Activated T-cell treated with anti-CD3 and anti-CD28 coated beads, Interleukin-2, amount 50 U/mL, for 24 hours (primary cell): ENCODE results near the gene AGAP3.

ENCODE experiments used
- DNase-seq: peaks from one replicate; pipeline ENCODE4 v3.0.0-alpha.2; 2020
- H3K27ac Mint-ChIP-seq: 2 replicates; pipeline ENCODE4 v1.8.0; 2020; ENCODE audit warnings: mild to moderate bottlenecking, mixed read lengths
- H3K27me3 Mint-ChIP-seq: 2 replicates; pipeline ENCODE4 v1.8.0; 2020; ENCODE audit warnings: mixed read lengths
- H3K36me3 Mint-ChIP-seq: 2 replicates; pipeline ENCODE4 v1.8.0; 2020; ENCODE audit warnings: low read depth, mixed read lengths
- H3K4me1 Mint-ChIP-seq: 2 replicates; pipeline ENCODE4 v1.8.0; 2020; ENCODE audit warnings: low read depth, mixed read lengths
- H3K4me3 Mint-ChIP-seq: 2 replicates; pipeline ENCODE4 v1.8.0; 2020; ENCODE audit warnings: mild to moderate bottlenecking, moderate library complexity, mixed read lengths
- H3K9me3 Mint-ChIP-seq: 2 replicates; pipeline ENCODE4 v1.8.0; 2020; ENCODE audit warnings: mixed read lengths

The AGAP3 gene

DNA sequence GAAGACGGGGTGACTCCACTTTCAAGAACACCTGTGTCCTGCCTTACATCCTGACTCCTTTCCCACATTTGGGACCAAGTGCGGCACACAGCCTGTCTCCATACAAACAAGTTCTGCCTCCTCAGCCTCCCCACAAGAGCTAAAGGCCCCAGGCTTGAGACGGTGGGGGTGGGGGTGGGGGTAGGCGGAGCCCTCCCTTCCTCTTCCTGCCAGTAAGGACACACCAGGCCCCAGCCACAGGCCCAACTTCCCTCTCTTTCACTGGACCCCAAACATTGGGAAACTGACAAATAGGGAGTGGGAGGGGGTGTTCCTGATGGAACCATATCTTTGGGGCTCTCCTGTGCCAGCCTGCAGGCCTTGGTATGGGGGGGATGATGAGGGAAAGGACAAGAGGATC is 33.2 kb upstream of the AGAP3 start:
- no peak overlapping the region for H3K27ac Mint-ChIP-seq
- DNase-seq = no peak
- H3K36me3 Mint-ChIP-seq = peaks cover 10% of the 10 kb centered on the region
- no peaks in the 10 kb centered on the region for H3K27me3 Mint-ChIP-seq
- peaks cover 18% of the 10 kb centered on the region for H3K4me1 Mint-ChIP-seq
- no peaks in the 10 kb centered on the region for H3K9me3 Mint-ChIP-seq
- H3K4me3 Mint-ChIP-seq = no peak overlapping the region

DNA sequence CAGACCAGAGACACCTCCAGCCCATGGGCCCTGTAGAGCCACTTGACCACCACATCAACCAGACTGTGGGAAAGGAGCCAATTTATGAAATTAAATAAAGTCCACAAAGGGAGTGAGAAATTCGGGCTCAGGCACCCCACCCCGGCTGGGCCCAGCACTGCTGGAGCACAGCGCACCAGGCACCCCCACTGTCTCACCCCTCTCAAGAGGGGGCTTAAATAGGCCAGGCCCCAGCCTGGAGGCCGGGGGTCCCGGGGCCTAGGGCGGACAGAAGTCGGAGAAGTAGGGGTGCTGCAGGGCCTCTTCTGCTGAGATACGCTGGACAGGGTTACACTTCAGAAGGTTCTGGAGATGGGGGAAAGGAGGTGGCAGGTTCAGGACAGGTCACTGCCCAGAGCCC is 32.5 kb upstream of the AGAP3 start:
- H3K27me3 Mint-ChIP-seq = no peaks in the 10 kb centered on the region
- H3K4me1 Mint-ChIP-seq = peaks cover 23% of the 10 kb centered on the region
- H3K4me3 Mint-ChIP-seq = no peak overlapping the region
- DNase-seq = no peak
- H3K27ac Mint-ChIP-seq = no peak overlapping the region
- H3K36me3 Mint-ChIP-seq = peaks cover 12% of the 10 kb centered on the region
- no peaks in the 10 kb centered on the region for H3K9me3 Mint-ChIP-seq

DNA sequence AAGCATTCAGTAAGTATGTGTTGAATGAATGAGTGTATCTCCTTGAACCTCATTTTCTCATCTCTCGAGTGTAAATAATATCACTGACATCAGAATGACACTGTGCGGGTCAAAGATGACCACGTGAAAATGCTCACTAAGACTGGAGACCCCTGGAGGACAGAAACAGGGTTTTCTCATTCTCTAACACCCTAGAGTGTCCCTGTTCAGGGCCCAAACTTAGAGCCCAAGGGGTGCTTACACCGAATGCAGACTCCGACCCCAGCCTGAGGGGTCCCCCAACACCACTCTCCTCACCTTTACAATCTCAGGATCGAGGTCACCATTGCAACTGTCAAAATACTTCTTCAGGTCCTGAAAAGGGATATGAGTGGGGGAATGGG is 30.0 kb upstream of the AGAP3 start:
- Mint-ChIP-seq H3K27me3 (no peaks in the 10 kb centered on the region), H3K27ac (no peak overlapping the region), H3K9me3 (no peaks in the 10 kb centered on the region), H3K4me1 (peaks cover 37% of the 10 kb centered on the region), H3K36me3 (peaks cover 18% of the 10 kb centered on the region), H3K4me3 (peak overlapping the region; percentile 94)
- no peak for DNase-seq

DNA sequence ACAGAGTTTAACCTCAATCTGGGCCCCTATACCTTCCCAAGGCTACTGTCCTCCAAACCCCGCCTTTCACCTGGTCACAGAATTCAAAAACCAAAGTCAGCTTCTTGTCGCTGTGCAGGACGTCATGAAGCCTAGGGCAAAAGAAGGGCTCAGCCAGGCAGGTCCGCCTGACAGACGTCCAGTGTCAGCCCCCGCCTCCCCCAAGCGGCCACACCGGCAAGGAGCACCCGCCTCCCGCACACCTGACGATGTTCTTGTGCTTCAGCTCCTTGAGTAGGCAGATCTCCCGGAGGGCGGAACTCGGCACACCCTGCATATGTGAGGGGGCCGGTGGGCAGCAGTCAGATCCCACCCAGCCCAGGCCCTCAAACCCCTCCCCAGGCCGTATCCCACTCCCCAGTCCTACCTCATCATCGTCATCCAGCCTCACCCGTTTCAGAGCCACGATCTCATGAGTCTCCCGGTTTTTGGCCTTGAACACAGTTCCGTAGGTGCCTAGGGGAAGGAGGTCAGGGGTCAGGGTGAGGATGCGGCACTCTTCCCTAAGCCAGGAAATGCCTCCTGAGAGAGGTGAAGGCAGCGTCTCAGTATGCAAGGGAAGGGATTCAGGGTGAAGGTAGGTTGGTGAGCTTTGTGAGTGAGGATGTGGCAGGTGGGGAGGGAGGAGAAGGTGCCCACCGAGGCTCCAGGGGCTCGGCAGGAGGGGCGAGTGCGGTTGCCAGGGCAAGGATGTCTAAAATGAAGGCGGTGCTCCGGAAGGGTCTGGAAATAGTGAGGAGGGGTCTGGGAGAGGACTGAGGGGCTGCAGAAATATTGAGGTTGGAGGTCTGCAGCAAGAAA is 29.4 kb upstream of the AGAP3 start:
- no peaks in the 10 kb centered on the region for H3K27me3 Mint-ChIP-seq
- H3K4me3 Mint-ChIP-seq = peak overlapping the region; percentile 94
- H3K27ac Mint-ChIP-seq = peak overlapping the region; percentile 79
- no peak for DNase-seq
- peaks cover 41% of the 10 kb centered on the region for H3K4me1 Mint-ChIP-seq
- no peaks in the 10 kb centered on the region for H3K9me3 Mint-ChIP-seq
- peaks cover 23% of the 10 kb centered on the region for H3K36me3 Mint-ChIP-seq

DNA sequence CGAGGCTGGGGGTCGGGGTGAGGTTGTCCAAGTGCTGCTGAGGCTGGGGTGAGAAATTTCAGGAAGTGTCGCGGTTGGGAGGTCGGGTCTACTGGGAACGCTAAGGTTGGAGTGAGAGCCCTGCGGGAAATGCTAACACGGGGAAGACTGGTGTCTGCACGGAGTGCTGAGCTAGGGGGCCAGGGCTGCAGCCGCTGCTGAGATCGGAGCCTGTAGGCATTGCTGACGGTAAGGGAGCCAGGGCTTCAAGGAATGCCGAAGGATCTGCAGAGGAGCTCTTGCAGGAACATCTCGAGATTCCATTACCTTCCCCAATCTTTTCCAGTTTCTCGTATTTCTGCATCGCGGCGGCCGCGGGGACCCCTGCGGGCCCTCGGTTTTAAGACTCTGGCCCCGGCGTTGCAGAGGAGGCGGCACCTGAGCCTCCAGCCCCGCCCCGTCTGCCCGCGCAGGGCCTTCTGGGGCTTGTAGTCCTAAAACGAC is 28.7 kb upstream of the AGAP3 start, which contains the start of gene CDK5:
Gene CDK5, minus strand, starts transcription at position 392 of the 483 bp plus-strand sequence. Its CDS starts 49 bp downstream, at position 343.
- no peak for DNase-seq
- H3K36me3 Mint-ChIP-seq = peaks cover 24% of the 10 kb centered on the region
- peak within 1 kb of the TSS; percentile 94 for H3K4me3 Mint-ChIP-seq
- H3K9me3 Mint-ChIP-seq = no peaks in the 10 kb centered on the region
- H3K27me3 Mint-ChIP-seq = no peaks in the 10 kb centered on the region
- peak within 1 kb of the TSS; percentile 96 for H3K27ac Mint-ChIP-seq
- peaks cover 40% of the 10 kb centered on the region for H3K4me1 Mint-ChIP-seq

DNA sequence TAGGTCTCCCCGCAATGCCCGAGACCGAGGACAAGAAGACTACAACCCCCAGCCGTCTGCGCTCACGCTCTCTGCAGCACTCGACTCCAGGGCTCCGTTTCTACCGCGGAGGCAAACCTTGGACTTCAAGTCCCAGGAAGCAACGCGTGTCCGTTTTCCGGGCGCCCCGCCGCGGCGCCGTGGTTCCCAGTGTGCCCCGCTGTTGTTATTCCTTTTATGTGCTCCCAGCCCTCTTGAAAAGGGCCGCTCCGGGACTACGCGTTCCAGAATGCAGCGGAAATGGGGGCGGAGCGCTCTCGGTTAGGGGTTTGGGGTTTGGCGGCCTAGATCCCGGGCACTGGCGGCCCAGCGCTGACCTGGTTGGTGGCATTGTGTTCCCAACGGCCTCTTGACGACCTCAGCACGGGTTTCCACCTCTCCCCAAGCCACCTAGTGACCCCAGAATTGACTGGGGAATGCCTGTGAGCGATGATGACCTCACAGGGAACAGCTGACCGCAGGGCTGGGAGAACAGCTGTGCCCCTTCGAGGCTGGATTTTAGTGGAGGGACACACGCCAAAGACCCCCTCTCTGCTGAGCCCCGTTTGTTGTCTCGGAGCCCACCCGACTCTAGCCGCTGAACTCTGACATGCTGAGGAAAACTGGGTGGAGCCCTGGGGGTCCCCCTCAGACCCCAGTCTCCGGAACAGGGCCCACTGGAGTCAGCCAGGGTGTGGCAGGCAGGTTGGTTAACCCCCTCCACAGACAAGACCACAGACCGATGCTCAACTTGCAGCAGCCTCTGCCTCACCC is 28.1 kb upstream of the AGAP3 start:
- H3K27me3 Mint-ChIP-seq = no peaks in the 10 kb centered on the region
- no peaks in the 10 kb centered on the region for H3K9me3 Mint-ChIP-seq
- H3K4me1 Mint-ChIP-seq = peaks cover 37% of the 10 kb centered on the region
- peak overlapping the region; percentile 96 for H3K27ac Mint-ChIP-seq
- H3K36me3 Mint-ChIP-seq = peaks cover 25% of the 10 kb centered on the region
- DNase-seq = peak; percentile 96
- H3K4me3 Mint-ChIP-seq = peak overlapping the region; percentile 94

DNA sequence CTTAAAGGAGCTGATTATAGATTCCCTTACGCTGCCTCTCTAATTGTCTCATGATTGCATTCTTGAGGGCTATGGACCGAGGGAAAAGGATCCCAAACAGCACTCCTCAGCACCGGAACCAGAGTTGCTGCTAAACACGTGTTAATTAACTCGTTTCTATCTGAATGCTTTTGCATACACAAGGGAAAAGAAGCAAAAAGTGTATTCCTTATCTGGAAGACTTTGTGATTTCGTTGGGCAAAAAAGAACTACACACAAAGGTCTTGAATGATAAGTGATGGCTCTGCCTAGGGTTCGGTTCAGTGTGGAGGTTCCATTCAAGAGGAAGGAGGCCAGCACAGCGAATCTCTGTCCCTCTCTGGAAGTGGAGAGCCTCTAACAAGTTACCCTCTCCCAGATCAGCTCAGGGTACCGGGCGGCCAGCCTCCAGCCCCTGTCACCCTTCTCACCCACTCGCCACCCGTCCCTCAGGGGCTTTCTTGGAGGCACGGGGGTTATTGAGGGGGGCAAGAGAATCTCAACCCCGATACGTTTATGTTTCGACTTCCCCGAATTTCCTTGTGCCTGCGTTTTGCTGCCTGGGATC is 27.4 kb upstream of the AGAP3 start:
- Mint-ChIP-seq H3K36me3 (peaks cover 31% of the 10 kb centered on the region), H3K4me1 (peaks cover 36% of the 10 kb centered on the region), H3K27me3 (no peaks in the 10 kb centered on the region), H3K9me3 (no peaks in the 10 kb centered on the region), H3K27ac (peak overlapping the region; percentile 96), H3K4me3 (peak overlapping the region; percentile 94)
- no peak for DNase-seq

DNA sequence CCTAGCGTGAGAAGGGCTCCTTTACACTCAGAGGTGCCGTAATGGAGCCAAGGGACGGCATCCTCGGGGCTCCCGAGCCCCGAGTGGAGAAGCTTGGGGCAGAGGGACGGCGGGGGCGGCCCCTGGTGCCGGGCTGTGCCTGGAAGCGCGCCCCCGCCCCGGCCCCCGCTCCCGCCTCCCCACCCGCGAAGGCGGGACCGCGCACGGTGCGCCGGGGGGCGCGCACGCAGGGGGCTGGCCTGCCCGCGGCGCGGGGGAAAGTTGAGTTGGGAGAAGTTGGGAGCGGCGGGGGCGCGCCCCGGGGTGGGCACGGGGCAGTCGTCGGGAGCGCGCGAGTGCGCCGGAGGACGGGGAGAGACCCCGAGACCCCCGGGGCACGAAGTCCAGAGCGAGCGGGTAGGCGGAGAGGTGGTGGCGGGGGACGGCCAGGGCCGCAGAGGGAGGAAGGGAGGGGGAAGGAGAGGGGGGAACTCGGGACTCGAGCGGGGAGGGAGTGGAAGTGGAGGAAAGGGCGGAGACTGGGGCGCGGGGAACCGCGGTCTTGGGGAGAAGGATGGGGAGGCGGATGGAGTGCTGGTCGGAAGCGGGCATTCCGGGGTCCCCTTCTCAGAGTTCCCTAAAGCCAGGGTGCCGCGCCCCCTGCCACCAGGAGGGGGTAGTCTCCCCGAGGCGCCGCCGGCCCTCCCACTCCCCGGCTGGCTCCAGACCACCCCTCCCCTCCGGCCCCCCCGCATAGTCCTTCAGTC is 26.7 kb upstream of the AGAP3 start, which contains the start of gene SLC4A2:
Gene SLC4A2, plus strand, starts transcription at position 223 of the 746 bp plus-strand sequence. CDS start 2,399 bp downstream, outside the sequence.
- DNase-seq = peak; percentile 87
- Mint-ChIP-seq H3K4me3 (peak within 1 kb of the TSS; percentile 94), H3K4me1 (peaks cover 36% of the 10 kb centered on the region), H3K9me3 (no peaks in the 10 kb centered on the region), H3K27me3 (no peaks in the 10 kb centered on the region), H3K36me3 (peaks cover 31% of the 10 kb centered on the region), H3K27ac (peak within 1 kb of the TSS; percentile 96)

DNA sequence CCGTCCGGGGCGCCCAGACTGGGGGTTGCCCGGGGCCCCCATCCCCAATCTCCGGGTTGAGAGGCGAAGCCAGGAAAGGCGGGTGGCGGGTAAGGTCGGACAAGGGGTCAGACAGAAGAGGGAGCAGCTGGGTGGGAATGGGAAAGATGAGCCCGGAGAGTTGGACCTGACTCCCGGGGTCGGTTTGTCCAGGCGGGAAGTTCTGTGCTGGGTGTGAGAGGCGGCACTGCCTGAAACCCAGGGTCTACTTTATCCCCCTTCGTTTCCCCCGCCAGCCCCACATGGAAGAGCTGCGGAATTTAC is 26.2 kb upstream of the AGAP3 start:
- Mint-ChIP-seq H3K4me3 (peak overlapping the region; percentile 94), H3K9me3 (no peaks in the 10 kb centered on the region), H3K4me1 (peaks cover 36% of the 10 kb centered on the region), H3K27ac (peak overlapping the region; percentile 80), H3K27me3 (no peaks in the 10 kb centered on the region), H3K36me3 (peaks cover 34% of the 10 kb centered on the region)
- no peak for DNase-seq

DNA sequence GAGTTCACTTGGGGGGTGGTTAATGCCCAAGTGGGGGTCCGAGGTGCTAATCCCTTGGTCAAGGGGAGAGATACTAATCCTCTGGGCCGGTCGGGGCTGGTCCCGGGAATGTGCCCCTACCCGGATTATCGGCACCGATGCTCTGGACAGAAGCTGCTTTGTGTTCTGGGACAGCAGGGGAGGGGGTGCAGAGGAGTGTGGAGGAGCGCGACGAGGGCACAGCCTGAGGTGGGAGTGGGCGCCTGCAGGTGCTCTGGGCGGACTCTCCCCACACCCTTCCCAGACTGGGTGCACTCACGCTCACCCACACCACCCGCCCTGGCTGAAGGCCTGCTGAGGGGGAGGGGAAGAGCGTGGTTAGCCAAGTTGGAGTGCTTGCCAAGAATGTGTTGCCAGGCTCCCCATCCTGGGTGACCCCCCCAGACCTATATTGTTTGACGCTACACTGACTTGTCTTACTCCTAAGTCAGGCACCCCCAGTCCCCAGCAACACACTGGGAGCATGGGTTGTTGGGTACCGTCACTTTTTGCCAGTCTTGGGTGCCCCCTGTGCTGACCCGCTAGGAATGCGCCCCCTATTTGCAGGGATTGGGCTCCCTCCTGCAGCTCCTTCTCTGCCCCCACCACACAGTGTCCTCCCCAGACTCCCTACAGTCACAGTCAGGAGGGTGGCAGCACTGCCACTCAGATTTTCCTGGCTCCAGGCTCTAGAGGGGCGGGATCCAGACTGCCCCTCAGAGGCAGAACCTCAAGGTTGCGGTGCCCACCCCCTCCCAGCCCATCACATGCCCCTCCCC is 25.7 kb upstream of the AGAP3 start:
- DNase-seq = peak; percentile 48

DNA sequence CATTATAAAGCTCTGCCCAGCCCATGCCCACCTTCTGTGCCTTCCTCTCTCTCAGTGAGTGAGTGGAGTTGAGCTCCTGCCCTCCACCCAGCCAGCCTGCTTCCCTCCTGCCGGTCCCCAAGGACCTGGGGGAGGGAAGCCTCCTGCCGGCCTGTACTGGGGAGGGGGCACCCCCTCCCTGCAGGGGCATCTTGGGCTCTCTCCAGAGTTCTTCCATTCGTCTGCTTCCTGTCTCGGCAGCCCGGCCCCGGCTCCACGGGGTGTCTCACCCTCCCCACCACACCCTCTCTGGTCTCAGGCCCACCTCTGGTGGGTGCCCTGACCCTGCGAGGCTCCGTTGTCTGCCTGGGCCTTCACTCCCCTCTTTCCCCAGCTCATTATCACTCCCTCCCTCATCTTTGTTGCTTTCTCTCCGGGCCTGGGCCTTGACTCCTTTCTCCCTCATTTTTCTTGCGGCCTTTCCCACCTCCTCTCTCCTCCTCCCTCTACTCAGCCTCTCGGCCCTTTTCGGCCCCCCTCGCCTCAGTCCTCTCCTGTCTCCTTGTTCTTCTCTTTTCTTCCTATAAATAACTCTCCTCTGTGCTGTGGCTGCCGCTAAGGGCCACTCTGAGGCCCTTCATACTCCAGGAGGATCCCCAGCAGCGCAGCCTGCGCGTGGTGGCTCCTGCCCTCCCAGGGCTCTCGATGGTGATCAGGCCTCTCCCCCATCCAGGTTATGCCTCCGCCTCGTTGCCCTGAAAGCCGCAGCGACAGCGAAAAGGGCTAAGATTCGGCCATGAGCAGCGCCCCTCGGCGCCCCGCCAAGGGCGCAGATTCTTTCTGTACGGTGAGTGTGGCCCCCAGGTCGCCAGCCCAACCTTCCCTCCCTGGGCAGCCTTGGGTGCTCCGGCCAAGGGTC is 24.8 kb upstream of the AGAP3 start:
- DNase-seq = no peak
- H3K27ac Mint-ChIP-seq = peak overlapping the region; percentile 57
- no peaks in the 10 kb centered on the region for H3K27me3 Mint-ChIP-seq
- peaks cover 43% of the 10 kb centered on the region for H3K36me3 Mint-ChIP-seq
- H3K4me1 Mint-ChIP-seq = peaks cover 36% of the 10 kb centered on the region
- no peaks in the 10 kb centered on the region for H3K9me3 Mint-ChIP-seq
- H3K4me3 Mint-ChIP-seq = peak overlapping the region; percentile 94

More for the DNA sequence above, 25.7 kb upstream of the AGAP3 start:
- no peaks in the 10 kb centered on the region for H3K9me3 Mint-ChIP-seq
- H3K4me1 Mint-ChIP-seq = peaks cover 36% of the 10 kb centered on the region
- peak overlapping the region; percentile 80 for H3K27ac Mint-ChIP-seq
- no peaks in the 10 kb centered on the region for H3K27me3 Mint-ChIP-seq
- H3K36me3 Mint-ChIP-seq = peaks cover 39% of the 10 kb centered on the region
- H3K4me3 Mint-ChIP-seq = peak overlapping the region; percentile 94

DNA sequence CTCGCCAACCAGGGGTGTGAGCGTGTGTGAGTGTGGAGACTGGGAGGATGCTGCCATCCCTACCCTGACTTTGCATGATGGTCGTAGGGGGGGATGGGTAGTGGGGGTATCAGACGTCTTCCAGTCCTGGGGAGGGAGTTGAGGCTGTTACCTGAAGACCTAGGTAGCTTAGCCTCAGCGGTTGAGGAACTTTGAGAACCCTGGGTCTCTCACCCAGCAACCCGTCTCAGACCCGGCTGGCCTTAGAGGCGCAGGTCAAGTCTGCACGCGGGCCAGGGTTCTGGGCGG is 24.2 kb upstream of the AGAP3 start:
- Mint-ChIP-seq H3K9me3 (no peaks in the 10 kb centered on the region), H3K27ac (peak overlapping the region; percentile 11), H3K4me3 (peak overlapping the region; percentile 94), H3K27me3 (no peaks in the 10 kb centered on the region), H3K36me3 (peaks cover 48% of the 10 kb centered on the region), H3K4me1 (peaks cover 30% of the 10 kb centered on the region)
- DNase-seq = no peak
